WTC11 (cell line): Measurements from ENCODE around the gene DMD.

ENCODE experiments used
- CBFB ChIP-seq: sonication (generic); formaldehyde crosslinking; IDR thresholded peaks from 2 replicates; pipeline ENCODE4 v1.8.1; 2022; ENCODE audit warnings: mild to moderate bottlenecking, low read depth, missing genetic modification reagents
- CTCF ChIP-seq: fragments of 200-600 bp; IDR thresholded peaks from 2 replicates; pipeline ENCODE4 v1.8.0; 2022; ENCODE audit warnings: antibody characterized with exemption
- E2F4 ChIP-seq: sonication (generic); formaldehyde crosslinking; IDR thresholded peaks from 2 replicates; pipeline ENCODE4 v1.8.1; 2022; ENCODE audit warnings: low read depth, mild to moderate bottlenecking, moderate library complexity, missing genetic modification reagents, borderline replicate concordance
- E2F5 ChIP-seq: sonication (generic); formaldehyde crosslinking; IDR thresholded peaks from 2 replicates; pipeline ENCODE4 v1.8.1; 2022; ENCODE audit warnings: mild to moderate bottlenecking, moderate library complexity, missing genetic modification reagents
- SP1 ChIP-seq: sonication (generic); formaldehyde crosslinking; conservative IDR thresholded peaks from 2 replicates; pipeline ENCODE4 v1.8.1; 2022; ENCODE audit warnings: missing genetic modification reagents
- USF1 ChIP-seq: sonication (generic); formaldehyde crosslinking; IDR thresholded peaks from 2 replicates; pipeline ENCODE4 v1.8.0; 2022; ENCODE audit warnings: mild to moderate bottlenecking, missing genetic modification reagents
- USF2 ChIP-seq: sonication (generic); formaldehyde crosslinking; IDR thresholded peaks from 2 replicates; pipeline ENCODE4 v1.8.1; 2023; ENCODE audit warnings: mild to moderate bottlenecking, missing genetic modification reagents, moderate library complexity
- ZBTB21 ChIP-seq: sonication (generic); formaldehyde crosslinking; IDR thresholded peaks from 2 replicates; pipeline ENCODE4 v1.8.1; 2023; ENCODE audit warnings: mild to moderate bottlenecking, missing genetic modification reagents, borderline replicate concordance
- ZNF121 ChIP-seq: sonication (generic); formaldehyde crosslinking; IDR thresholded peaks from 2 replicates; pipeline ENCODE4 v1.8.0; 2023; ENCODE audit warnings: missing genetic modification reagents
- ZNF671 ChIP-seq: fragments of 250-450 bp; sonication (Bioruptor Pico); IDR thresholded peaks from 2 replicates; pipeline ENCODE4 v1.8.0; 2021; ENCODE audit warnings: mild to moderate bottlenecking

- TF ChIP-seq CTCF (no peak), USF2 (CRISPR knock-in tag) (no peak), E2F4 (CRISPR knock-in tag) (no peak), E2F5 (no peak), ZNF671 (no peak), ZBTB21 (CRISPR knock-in tag) (no peak), ZNF121 (no peak), SP1 (CRISPR knock-in tag) (no peak), USF1 (CRISPR knock-in tag) (no peak), CBFB (CRISPR knock-in tag) (no peak)
These were observed 436.4 kb downstream of the DMD start for GRCh38 chrX:32774966-32775365.
